Measurements from ENCODE around the gene PRR22.

The PRR22 gene

GRCh38 chr19:5799247-5800241 is 15.0 kb upstream of the PRR22 start:
- Histone ChIP-seq H3K4me2 (ENCODE audit: low read length) (no peak overlapping the region), H3K27me3 (ENCODE audit: insufficient read depth, low read length, poor library complexity) (no peaks in the 10 kb centered on the region), H2BK15ac (replicated peaks; ENCODE audit: low read depth) (no peak overlapping the region), H3K36me3 (ENCODE audit: control insufficient read depth, insufficient read depth, low read length) (no peaks in the 10 kb centered on the region), H3K4me3 (ENCODE audit: low read length) (no peak overlapping the region), H3K27ac (ENCODE audit: low read depth, low read length) (no peak overlapping the region), H3K79me2 (ENCODE audit: control insufficient read depth, insufficient read depth, low read length) (no peaks in the 10 kb centered on the region), H4K8ac (ENCODE audit: low read depth, low read length) (no peak overlapping the region), H4K5ac (ENCODE audit: low read length) (no peak overlapping the region), H2BK5ac (ENCODE audit: low read length) (no peak overlapping the region), H3K4me1 (ENCODE audit: control insufficient read depth, low read depth, low read length) (peaks cover 2% of the 10 kb centered on the region), H3K79me1 (ENCODE audit: low read length) (no peaks in the 10 kb centered on the region), H3K4ac (ENCODE audit: low read depth, low read length) (no peak overlapping the region), H3K56ac (ENCODE audit: low read length) (no peak overlapping the region), H3K18ac (ENCODE audit: low read length) (no peak overlapping the region), H3K9ac (ENCODE audit: low read length) (no peak overlapping the region), H2BK120ac (ENCODE audit: low read depth, low read length) (no peak overlapping the region), H2AK5ac (ENCODE audit: low read length) (no peak overlapping the region), H3K23ac (ENCODE audit: low read length) (no peak overlapping the region)
- DNase-seq, result no peak
- WGBS (ENCODE audit: extremely low coverage, insufficient coverage, low lambda C conversion rate), result no CpG with 5 or more reads among the region's 37 CpGs

- no peaks in the 10 kb centered on the region for H3K4me1 ChIP-seq (ENCODE audit: control insufficient read depth, low read depth, low read length)
- no CpG with 5 or more reads among the region's 8 CpGs for whole genome bisulfite sequencing (ENCODE audit: extremely low coverage, insufficient coverage, low lambda C conversion rate)
- no peak for DNase-seq
These were observed 13.7 kb upstream of the PRR22 start for GRCh38 chr19:5798244-5798643.

GRCh38 chr19:5795382-5795919 is 10.9 kb upstream of the PRR22 start:
- no peak overlapping the region for H2AK5ac ChIP-seq (ENCODE audit: low read length)
- H3K79me1 ChIP-seq (ENCODE audit: low read length), result no peaks in the 10 kb centered on the region
- H3K36me3 ChIP-seq (ENCODE audit: control insufficient read depth, insufficient read depth, low read length), result no peaks in the 10 kb centered on the region
- no peak for DNase-seq
- no peaks in the 10 kb centered on the region for H3K79me2 ChIP-seq (ENCODE audit: control insufficient read depth, insufficient read depth, low read length)
- no peak overlapping the region for H2BK120ac ChIP-seq (ENCODE audit: low read depth, low read length)
- H3K23ac ChIP-seq (ENCODE audit: low read length), result no peak overlapping the region
- no peak overlapping the region for H3K9ac ChIP-seq (ENCODE audit: low read length)
- no peak overlapping the region for H3K4me2 ChIP-seq (ENCODE audit: low read length)
- H3K27ac ChIP-seq (ENCODE audit: low read depth, low read length), result no peak overlapping the region
- no peaks in the 10 kb centered on the region for H3K4me1 ChIP-seq (ENCODE audit: control insufficient read depth, low read depth, low read length)
- H2BK5ac ChIP-seq (ENCODE audit: low read length), result no peak overlapping the region
- H3K18ac ChIP-seq (ENCODE audit: low read length), result no peak overlapping the region
- no peak overlapping the region for H3K4me3 ChIP-seq (ENCODE audit: low read length)
- WGBS (ENCODE audit: extremely low coverage, insufficient coverage, low lambda C conversion rate), result no CpG with 5 or more reads among the region's 7 CpGs
- no peak overlapping the region for H2BK15ac ChIP-seq (replicated peaks; ENCODE audit: low read depth)
- H3K27me3 ChIP-seq (ENCODE audit: insufficient read depth, low read length, poor library complexity), result no peaks in the 10 kb centered on the region
- H4K5ac ChIP-seq (ENCODE audit: low read length), result no peak overlapping the region
- no peak overlapping the region for H3K56ac ChIP-seq (ENCODE audit: low read length)
- no peak overlapping the region for H4K8ac ChIP-seq (ENCODE audit: low read depth, low read length)
- no peak overlapping the region for H3K4ac ChIP-seq (ENCODE audit: low read depth, low read length)

More at GRCh38 chr19:5798244-5798643, 13.7 kb upstream of the PRR22 start:
- Histone ChIP-seq H2BK15ac (replicated peaks; ENCODE audit: low read depth) (no peak overlapping the region), H3K4me3 (ENCODE audit: low read length) (no peak overlapping the region), H3K18ac (ENCODE audit: low read length) (no peak overlapping the region), H3K23ac (ENCODE audit: low read length) (no peak overlapping the region), H4K5ac (ENCODE audit: low read length) (no peak overlapping the region), H3K4ac (ENCODE audit: low read depth, low read length) (no peak overlapping the region), H3K9ac (ENCODE audit: low read length) (no peak overlapping the region), H3K4me2 (ENCODE audit: low read length) (no peak overlapping the region), H4K8ac (ENCODE audit: low read depth, low read length) (no peak overlapping the region), H3K79me1 (ENCODE audit: low read length) (no peaks in the 10 kb centered on the region), H2AK5ac (ENCODE audit: low read length) (no peak overlapping the region), H3K27me3 (ENCODE audit: insufficient read depth, low read length, poor library complexity) (no peaks in the 10 kb centered on the region), H3K36me3 (ENCODE audit: control insufficient read depth, insufficient read depth, low read length) (no peaks in the 10 kb centered on the region), H3K27ac (ENCODE audit: low read depth, low read length) (no peak overlapping the region), H2BK5ac (ENCODE audit: low read length) (no peak overlapping the region), H3K79me2 (ENCODE audit: control insufficient read depth, insufficient read depth, low read length) (no peaks in the 10 kb centered on the region), H2BK120ac (ENCODE audit: low read depth, low read length) (no peak overlapping the region), H3K56ac (ENCODE audit: low read length) (no peak overlapping the region)

GRCh38 chr19:5793188-5793587 is 8.6 kb upstream of the PRR22 start:
- H3K56ac ChIP-seq (ENCODE audit: low read length), result no peak overlapping the region
- DNase-seq, result no peak
- H3K79me2 ChIP-seq (ENCODE audit: control insufficient read depth, insufficient read depth, low read length), result peaks cover 2% of the 10 kb centered on the region
- H3K4me3 ChIP-seq (ENCODE audit: low read length), result no peak overlapping the region
- no peak overlapping the region for H4K8ac ChIP-seq (ENCODE audit: low read depth, low read length)
- H3K4ac ChIP-seq (ENCODE audit: low read depth, low read length), result no peak overlapping the region
- H3K36me3 ChIP-seq (ENCODE audit: control insufficient read depth, insufficient read depth, low read length), result peaks cover 2% of the 10 kb centered on the region
- peaks cover 2% of the 10 kb centered on the region for H3K4me1 ChIP-seq (ENCODE audit: control insufficient read depth, low read depth, low read length)
- no peaks in the 10 kb centered on the region for H3K27me3 ChIP-seq (ENCODE audit: insufficient read depth, low read length, poor library complexity)
- H3K23ac ChIP-seq (ENCODE audit: low read length), result no peak overlapping the region
- H2BK5ac ChIP-seq (ENCODE audit: low read length), result no peak overlapping the region
- no peak overlapping the region for H3K9ac ChIP-seq (ENCODE audit: low read length)
- no peak overlapping the region for H2BK15ac ChIP-seq (replicated peaks; ENCODE audit: low read depth)
- WGBS (ENCODE audit: extremely low coverage, insufficient coverage, low lambda C conversion rate), result no CpG with 5 or more reads among the region's 3 CpGs
- H2BK120ac ChIP-seq (ENCODE audit: low read depth, low read length), result no peak overlapping the region
- no peak overlapping the region for H3K18ac ChIP-seq (ENCODE audit: low read length)
- H3K4me2 ChIP-seq (ENCODE audit: low read length), result no peak overlapping the region
- H3K27ac ChIP-seq (ENCODE audit: low read depth, low read length), result no peak overlapping the region
- H4K5ac ChIP-seq (ENCODE audit: low read length), result no peak overlapping the region
- peaks cover 4% of the 10 kb centered on the region for H3K79me1 ChIP-seq (ENCODE audit: low read length)
- no peak overlapping the region for H2AK5ac ChIP-seq (ENCODE audit: low read length)

- H3K4me2 ChIP-seq (ENCODE audit: low read length), result no peak overlapping the region
- no peak overlapping the region for H2BK120ac ChIP-seq (ENCODE audit: low read depth, low read length)
- H3K18ac ChIP-seq (ENCODE audit: low read length), result no peak overlapping the region
- no peak overlapping the region for H3K23ac ChIP-seq (ENCODE audit: low read length)
- H4K5ac ChIP-seq (ENCODE audit: low read length), result no peak overlapping the region
- H3K4me1 ChIP-seq (ENCODE audit: control insufficient read depth, low read depth, low read length), result peaks cover 2% of the 10 kb centered on the region
- H3K4ac ChIP-seq (ENCODE audit: low read depth, low read length), result no peak overlapping the region
- WGBS (ENCODE audit: extremely low coverage, insufficient coverage, low lambda C conversion rate), result no CpG with 5 or more reads among the region's 18 CpGs
- no peak overlapping the region for H3K4me3 ChIP-seq (ENCODE audit: low read length)
- H3K56ac ChIP-seq (ENCODE audit: low read length), result no peak overlapping the region
- peaks cover 2% of the 10 kb centered on the region for H3K79me2 ChIP-seq (ENCODE audit: control insufficient read depth, insufficient read depth, low read length)
- no peak overlapping the region for H4K8ac ChIP-seq (ENCODE audit: low read depth, low read length)
- no peaks in the 10 kb centered on the region for H3K27me3 ChIP-seq (ENCODE audit: insufficient read depth, low read length, poor library complexity)
- no peak overlapping the region for H2BK5ac ChIP-seq (ENCODE audit: low read length)
- H2BK15ac ChIP-seq (replicated peaks; ENCODE audit: low read depth), result no peak overlapping the region
- H2AK5ac ChIP-seq (ENCODE audit: low read length), result no peak overlapping the region
- H3K79me1 ChIP-seq (ENCODE audit: low read length), result peaks cover 4% of the 10 kb centered on the region
- H3K27ac ChIP-seq (ENCODE audit: low read depth, low read length), result no peak overlapping the region
- DNase-seq, result no peak
- H3K9ac ChIP-seq (ENCODE audit: low read length), result no peak overlapping the region
- H3K36me3 ChIP-seq (ENCODE audit: control insufficient read depth, insufficient read depth, low read length), result peaks cover 5% of the 10 kb centered on the region
These were observed 7.7 kb upstream of the PRR22 start for GRCh38 chr19:5792224-5792623.
